Right ventricle myocardium superior (tissue), 1 donor: ENCODE measurements around the gene MYO3B. TPM values are rescaled to one million over a fixed set of nuclear protein-coding genes. Genes with fewer than 3 reads are reported as not detected.
A peak's percentile ranks its signal among the peaks of the same experiment; 100 is the strongest.
"Not testable (repeated sequence)": the region's sequence is repeated elsewhere in the genome, so short reads cannot be mapped to it uniquely, and the experiment has no call there.

Experiments used
- ATAC-seq: fragments of 200-7000 bp; cut with Tn5 transposase; one replicate; pipeline ENCODE4 v1.9.1; 2020; ENCODE audit warnings: mild to moderate bottlenecking; ENCODE audit not compliant: poor library complexity
- DNase-seq: peaks from one replicate; pipeline ENCODE4 v3.0.0-alpha.2; 2020
- intact Hi-C: fragments of 100-400 bp; cut with DNase I; formaldehyde crosslinking; loops from one replicate; pipeline ENCODE4 v1.11.2; 2022
- total RNA-seq: library from RNA; stranded (reverse); fragmentation: NEBNext Ultra II Directional; extraction: Animal tissue kit (Norgen Biotek cat#: 25700); gene quantifications from one replicate; pipeline ENCODE4 v1.2.1, GENCODE V29; 2021
- donor health status: DM: no; HTN: yes; CAD: no; lungs with severe emphysema.

MYO3B gene
- total RNA-seq, 1 donor from 2014 or later = not detected

DNA sequence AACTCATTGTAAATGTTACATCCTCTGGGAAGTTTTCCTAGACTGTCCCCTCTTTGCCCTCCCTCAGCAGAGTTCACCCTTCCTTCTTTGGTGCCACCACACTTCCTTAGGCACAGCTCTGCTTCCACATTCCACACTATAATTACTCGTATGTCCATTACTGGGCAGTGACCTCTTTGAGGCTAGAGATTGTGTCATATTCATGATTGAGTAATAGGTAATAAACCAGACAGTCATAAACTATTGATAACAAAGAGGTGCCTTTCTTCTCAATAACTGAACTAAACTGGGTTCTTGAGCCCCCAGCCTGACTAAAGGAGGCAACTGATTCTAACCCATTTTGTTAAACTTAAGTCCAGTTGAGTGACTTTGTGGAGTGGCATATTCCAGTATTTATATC is 28.3 kb downstream of the MYO3B start:
- no peak for DNase-seq
- ATAC-seq = no peak
- intact Hi-C loops = no loop called here

DNA sequence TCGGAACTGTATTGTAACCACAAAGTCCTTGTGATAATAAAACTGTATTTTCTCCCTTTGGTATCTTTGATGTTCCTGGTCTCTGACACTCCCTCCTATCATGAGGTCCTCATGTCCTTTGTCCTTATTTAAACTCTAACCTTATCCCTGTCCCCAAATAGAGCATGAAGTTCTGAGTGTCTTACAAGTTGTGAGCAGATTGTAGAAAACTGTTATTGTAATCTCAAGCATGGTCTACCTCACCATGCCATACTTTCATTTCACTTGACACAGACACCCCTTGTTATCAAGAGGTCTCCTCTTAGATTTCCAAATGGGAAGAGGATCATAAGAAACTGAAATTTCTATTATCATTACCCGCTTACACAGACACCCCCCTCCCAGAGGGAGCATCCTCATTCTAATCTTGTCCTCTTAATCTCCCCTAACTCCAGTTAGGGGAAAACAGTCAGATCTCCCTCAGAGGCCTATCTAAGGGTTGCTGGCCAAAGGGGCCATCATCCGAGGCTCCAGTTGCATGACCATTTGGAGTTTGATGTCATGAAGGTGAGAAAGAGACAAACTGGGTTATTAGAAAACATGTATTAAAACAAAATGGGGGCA is 29.0 kb downstream of the MYO3B start:
- intact Hi-C loops = no loop called here
- ATAC-seq (no peak), DNase-seq (no peak)

- intact Hi-C loops = no loop called here
- ATAC-seq = no peak
- DNase-seq = no peak
These were observed 30.0 kb downstream of the MYO3B start for GRCh38 chr2:170207901-170208300.

GRCh38 chr2:170208967-170209366 is 31.0 kb downstream of the MYO3B start:
- ATAC-seq (no peak), DNase-seq (no peak)
- intact Hi-C loops = no loop called here

- intact Hi-C loops = no loop called here
- ATAC-seq = no peak
- no peak for DNase-seq
These were observed 34.8 kb downstream of the MYO3B start for GRCh38 chr2:170212625-170213280.

- DNase-seq, intact Hi-C loops, ATAC-seq: not testable (repeated sequence)
These were observed 35.3 kb downstream of the MYO3B start for GRCh38 chr2:170213281-170213625.

DNA sequence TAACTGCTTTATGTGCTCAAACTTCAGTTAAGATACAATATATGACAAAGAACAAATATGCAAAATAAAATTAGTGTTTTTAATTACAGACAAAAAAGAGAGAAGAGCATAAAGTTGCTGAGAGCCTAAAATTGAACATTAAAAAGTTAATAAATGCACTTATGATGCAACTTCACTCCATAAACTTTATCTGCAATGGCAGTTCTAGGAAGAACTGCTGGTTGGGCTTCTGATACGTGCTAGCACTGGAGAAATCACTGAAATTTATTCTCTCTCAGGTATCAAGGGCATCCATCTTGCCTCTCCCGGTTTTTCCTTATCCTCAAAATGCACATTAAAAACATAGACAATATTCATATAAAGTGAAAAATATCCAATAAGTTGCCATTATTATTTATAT is 35.7 kb downstream of the MYO3B start:
- ATAC-seq (no peak), DNase-seq (no peak)
- intact Hi-C loops = no loop called here

DNA sequence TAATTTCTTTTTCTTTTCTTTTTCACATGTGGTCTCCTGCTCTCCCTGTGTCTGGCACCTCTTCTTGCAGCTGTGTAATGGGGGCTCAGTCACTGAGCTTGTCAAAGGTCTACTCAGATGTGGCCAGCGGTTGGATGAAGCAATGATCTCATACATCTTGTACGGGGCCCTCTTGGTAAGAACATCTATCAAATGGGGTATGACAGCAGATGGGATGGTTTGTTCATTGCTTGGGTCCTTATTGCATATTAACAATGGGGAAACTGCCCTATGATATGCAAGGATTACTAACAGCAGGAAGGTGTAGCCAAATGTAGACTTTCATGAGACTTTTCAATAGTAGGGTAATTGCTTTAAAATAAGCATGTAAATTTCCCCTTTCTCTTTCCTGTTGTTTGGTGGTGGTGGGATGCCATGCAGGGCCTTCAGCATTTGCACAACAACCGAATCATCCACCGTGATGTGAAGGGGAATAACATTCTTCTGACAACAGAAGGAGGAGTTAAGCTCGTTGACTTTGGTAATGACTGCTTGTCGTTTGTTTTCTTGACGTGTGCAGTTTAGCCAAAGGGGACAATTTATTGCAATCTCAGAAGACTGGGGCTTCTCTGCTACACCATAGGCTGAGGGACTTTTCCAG is 36.5 kb downstream of the MYO3B start:
- intact Hi-C loops = no loop called here
- DNase-seq = no peak
- no peak for ATAC-seq

GRCh38 chr2:170215021-170215420 is 37.1 kb downstream of the MYO3B start:
- DNase-seq (no peak), ATAC-seq (no peak)
- intact Hi-C loops = no loop called here

DNA sequence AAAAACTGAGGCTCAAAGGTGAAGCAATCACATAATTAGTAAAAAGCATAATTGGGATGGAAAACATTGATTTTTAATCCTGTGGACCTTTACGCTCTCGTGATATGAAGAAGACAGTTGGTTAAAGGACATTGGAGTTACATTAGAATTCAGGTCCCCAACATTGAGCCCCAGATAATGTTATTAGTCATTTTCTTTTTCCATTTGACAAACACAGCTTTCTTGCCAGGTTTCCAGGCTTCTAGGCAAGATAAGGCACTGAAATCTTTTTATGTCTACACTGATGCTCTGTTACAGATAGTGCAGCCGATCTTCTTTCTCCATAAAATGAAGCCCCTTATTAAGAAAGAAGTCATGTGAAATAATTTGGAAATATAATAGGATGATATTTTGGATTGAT is 38.5 kb downstream of the MYO3B start:
- DNase-seq (no peak), ATAC-seq (no peak)
- intact Hi-C loops = no loop called here

GRCh38 chr2:170216981-170217380 is 39.0 kb downstream of the MYO3B start:
- ATAC-seq = no peak
- intact Hi-C loops = no loop called here
- DNase-seq = no peak

- ATAC-seq (peak; percentile 59), DNase-seq (no peak)
- intact Hi-C loops = no loop called here
These were observed 39.9 kb downstream of the MYO3B start for GRCh38 chr2:170217778-170218251.

DNA sequence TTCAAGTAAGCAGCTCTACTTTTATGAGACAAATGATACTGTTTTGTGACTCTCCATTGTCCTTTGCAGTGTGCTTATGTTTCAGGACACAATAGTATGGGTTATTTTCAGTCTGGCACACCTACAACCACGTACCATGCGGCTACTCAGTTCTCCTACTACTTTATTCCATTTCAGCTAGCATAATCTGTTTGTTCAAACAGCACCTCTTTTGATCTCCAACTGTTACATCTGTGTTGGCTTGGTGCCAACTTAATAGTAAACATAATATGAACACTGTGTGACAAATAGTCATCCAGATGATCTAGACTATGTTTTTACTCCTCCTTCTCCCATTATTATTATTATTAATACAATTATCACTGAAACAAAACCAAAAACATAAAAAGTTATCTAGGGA is 40.5 kb downstream of the MYO3B start:
- no peak for DNase-seq
- ATAC-seq = no peak
- intact Hi-C loops = no loop called here

- intact Hi-C loops = no loop called here
- ATAC-seq = no peak
These were observed 41.0 kb downstream of the MYO3B start for GRCh38 chr2:170218931-170219330.

DNA sequence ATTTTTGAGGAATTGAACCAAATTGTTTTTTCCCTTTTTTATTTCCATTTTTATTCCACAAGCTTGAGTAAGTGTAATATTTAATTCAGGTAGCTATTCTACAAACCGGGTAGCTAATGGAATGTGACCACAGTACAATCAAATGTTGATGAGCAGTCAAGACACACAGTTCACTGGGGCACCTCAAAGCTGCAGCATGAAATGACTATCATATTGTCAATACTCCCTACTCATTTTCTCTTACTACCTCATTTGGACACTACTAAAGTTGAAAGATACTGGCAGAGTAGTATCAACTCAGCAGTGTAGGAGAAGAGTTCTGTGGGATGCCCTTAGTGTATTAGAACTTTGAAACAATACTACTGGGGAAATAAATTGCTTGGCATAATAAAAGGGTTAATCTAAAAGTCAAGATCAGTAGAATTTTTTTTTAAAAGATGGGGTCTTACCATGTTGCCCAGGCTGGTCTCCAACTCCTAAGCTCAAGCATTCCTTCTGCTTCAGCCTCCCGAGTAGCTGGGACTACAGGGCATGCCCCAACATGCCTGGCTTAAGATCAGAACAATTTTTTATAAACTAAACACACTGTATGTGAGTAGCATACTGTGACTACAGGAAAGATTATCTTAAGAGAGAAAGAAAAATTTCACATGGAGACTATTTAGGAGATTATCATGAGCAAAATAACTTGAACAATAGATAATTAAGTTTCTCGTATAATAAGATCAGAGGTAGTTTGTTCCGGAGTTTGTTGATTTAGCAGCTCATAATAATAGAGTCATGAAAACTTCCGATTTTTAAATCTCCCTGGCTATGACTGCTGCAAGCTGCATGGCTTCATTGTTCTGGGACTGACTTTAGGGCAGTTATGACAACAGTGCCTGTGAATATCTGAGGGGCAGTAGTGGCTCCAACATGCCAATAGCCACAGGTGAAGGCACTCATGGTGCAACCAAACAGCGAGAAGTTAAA is 43.7 kb downstream of the MYO3B start:
- ATAC-seq = no peak
- DNase-seq = no peak
- intact Hi-C loops = loop anchor here (10.0 kb wide), 1 partner anchor 593 kb away; the partner anchor contains the start of gene GAD1

More at GRCh38 chr2:170218931-170219330, 41.0 kb downstream of the MYO3B start:
- no peak for DNase-seq

DNA sequence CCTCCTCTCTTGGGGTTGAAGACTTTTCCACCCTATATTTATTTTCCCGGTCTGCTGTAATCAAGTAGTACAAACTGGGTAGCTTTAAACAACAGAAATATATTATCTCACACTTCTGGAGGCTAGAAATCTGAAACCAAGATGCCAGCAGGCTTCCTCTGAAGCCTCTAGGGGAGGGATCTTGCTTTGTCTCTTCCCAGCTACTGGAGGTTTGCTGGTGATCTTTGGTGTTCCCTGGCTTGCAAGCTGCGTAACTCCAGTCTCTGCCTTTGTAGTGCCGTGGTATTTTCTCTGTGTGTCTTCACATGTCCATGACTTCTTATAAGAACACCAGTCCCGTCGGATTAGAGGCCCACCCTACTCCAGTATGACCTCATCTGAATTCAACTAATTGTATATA is 44.4 kb downstream of the MYO3B start:
- no peak for ATAC-seq
- no peak for DNase-seq
- intact Hi-C loops = loop anchor here (10.0 kb wide), 1 partner anchor 593 kb away; the partner anchor contains the start of gene GAD1

DNA sequence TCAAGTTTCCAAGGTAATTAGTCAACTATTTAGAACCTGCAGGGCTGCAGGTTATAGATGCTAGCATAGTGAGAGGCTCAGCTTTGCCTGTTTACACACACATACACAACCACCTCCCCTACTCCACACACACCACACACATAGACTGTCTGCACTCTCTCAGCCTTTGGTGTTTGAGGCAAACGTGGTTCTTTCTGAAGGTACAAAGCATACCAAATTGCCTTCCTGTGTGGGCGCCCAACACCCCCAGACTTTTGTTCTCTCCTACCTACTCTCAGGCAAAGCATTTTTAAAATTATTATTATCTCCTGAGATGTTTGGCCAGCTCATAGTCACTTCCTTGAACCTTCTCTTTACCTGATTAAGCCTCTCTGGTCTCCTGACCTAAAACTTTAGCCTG is 44.9 kb downstream of the MYO3B start:
- ATAC-seq = no peak
- intact Hi-C loops = loop anchor here (10.0 kb wide), 1 partner anchor 592 kb away; the partner anchor contains the start of gene GAD1

DNA sequence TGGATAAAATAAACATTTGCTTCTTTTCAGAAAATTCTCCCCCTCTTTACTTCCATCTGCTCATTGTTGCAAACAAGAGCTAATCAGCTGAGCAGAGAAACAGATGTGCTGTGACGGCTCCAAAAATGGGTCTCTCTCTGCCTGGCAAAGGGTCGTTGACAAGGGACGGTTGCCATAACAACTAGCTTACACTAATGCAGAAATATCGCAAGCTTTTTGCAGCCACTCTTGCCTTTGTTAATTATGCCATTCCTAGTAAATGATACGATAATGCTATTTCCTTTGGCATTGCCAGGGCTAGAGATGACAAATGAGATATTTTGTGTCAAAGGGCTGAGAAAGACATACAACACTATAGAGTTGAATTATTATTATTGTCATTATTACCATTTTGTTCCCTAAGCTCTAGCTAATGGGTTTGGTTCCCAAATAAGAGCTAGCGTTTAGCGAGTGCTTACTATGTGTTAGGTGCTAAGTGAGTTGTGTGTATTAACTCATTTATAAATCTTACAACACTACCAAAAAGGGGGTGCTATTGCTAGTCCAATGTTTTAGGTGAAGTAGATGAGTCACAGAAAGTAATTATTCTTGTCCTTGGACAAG is 46.8 kb downstream of the MYO3B start:
- DNase-seq (no peak), ATAC-seq (no peak)
- intact Hi-C loops = loop anchor here (10.0 kb wide), 1 partner anchor 590 kb away; the partner anchor contains the start of gene GAD1

More for the DNA sequence above, 44.9 kb downstream of the MYO3B start:
- DNase-seq = no peak
